ENCODE data around the gene PCDHGB2. TPM values are rescaled to one million over a fixed set of nuclear protein-coding genes. Genes with fewer than 3 reads are reported as not detected.

Gene PCDHGB2
- total RNA-seq, 1 donor from 2014 or later: 1.4 TPM

Other genes with a start within 250 kb of the PCDHGB2 start
- 0.20 and 0.22 TPM in 2 replicates for gene PCDHB4, start 238.2 kb upstream of the PCDHGB2 start, total RNA-seq
- gene PCDHB5, start 224.8 kb upstream of the PCDHGB2 start, total RNA-seq: 0.87 and 1.8 TPM in 2 replicates
- gene PCDHB6, start 209.9 kb upstream of the PCDHGB2 start, total RNA-seq: under 0.01 and 0.20 TPM in 2 replicates
- gene PCDHB7, start 187.3 kb upstream of the PCDHGB2 start, total RNA-seq: 0.44 and 2.4 TPM in 2 replicates
- 0.40 and 0.44 TPM in 2 replicates for gene PCDHB8, start 182.2 kb upstream of the PCDHGB2 start, total RNA-seq
- 0.22 and 0.99 TPM in 2 replicates for gene PCDHB16, start 177.6 kb upstream of the PCDHGB2 start, total RNA-seq
- gene PCDHB9, start 172.8 kb upstream of the PCDHGB2 start, total RNA-seq: 0.22 and 0.40 TPM in 2 replicates
- 0.44 and 1.8 TPM in 2 replicates for gene PCDHB10, start 167.6 kb upstream of the PCDHGB2 start, total RNA-seq
- 0.44 and 1.8 TPM in 2 replicates for gene PCDHB11, start 160.4 kb upstream of the PCDHGB2 start, total RNA-seq
- gene PCDHB12, start 151.3 kb upstream of the PCDHGB2 start, total RNA-seq: 0.44 and 1.4 TPM in 2 replicates
- 0.87 and 2.6 TPM in 2 replicates for gene PCDHB13, start 146.1 kb upstream of the PCDHGB2 start, total RNA-seq
- gene PCDHB14, start 136.7 kb upstream of the PCDHGB2 start, total RNA-seq: 1.1 and 1.4 TPM in 2 replicates
- gene PCDHB15, start 114.6 kb upstream of the PCDHGB2 start, total RNA-seq: 0.44 and 1.4 TPM in 2 replicates
- under 0.01 and 0.20 TPM in 2 replicates for gene SLC25A2, start 55.9 kb upstream of the PCDHGB2 start, total RNA-seq
- 56.7 and 63.5 TPM in 2 replicates for gene TAF7, start 39.2 kb upstream of the PCDHGB2 start, total RNA-seq
- gene PCDHGA1, start 29.5 kb upstream of the PCDHGB2 start, total RNA-seq: 0.40 and 0.44 TPM in 2 replicates
- gene PCDHGA2, start 21.2 kb upstream of the PCDHGB2 start, total RNA-seq: 0.65 and 0.79 TPM in 2 replicates
- gene PCDHGA3, start 16.2 kb upstream of the PCDHGB2 start, total RNA-seq: 0.40 and 0.44 TPM in 2 replicates
- 0.87 and 1.6 TPM in 2 replicates for gene PCDHGB1, start 9.9 kb upstream of the PCDHGB2 start, total RNA-seq
- gene PCDHGA4, start 5.0 kb upstream of the PCDHGB2 start, total RNA-seq: 2.0 TPM in 2 replicates
- 0.44 and 0.60 TPM in 2 replicates for gene PCDHGA5, start 4.2 kb downstream of the PCDHGB2 start, total RNA-seq
- 2.0 and 3.8 TPM in 2 replicates for gene PCDHGB3, start 10.2 kb downstream of the PCDHGB2 start, total RNA-seq
- 1.7 and 2.4 TPM in 2 replicates for gene PCDHGA6, start 13.9 kb downstream of the PCDHGB2 start, total RNA-seq
- 0.65 and 0.99 TPM in 2 replicates for gene PCDHGA7, start 22.7 kb downstream of the PCDHGB2 start, total RNA-seq
- 8.3 and 10.1 TPM in 2 replicates for gene PCDHGB4, start 27.7 kb downstream of the PCDHGB2 start, total RNA-seq
- gene PCDHGA8, start 32.6 kb downstream of the PCDHGB2 start, total RNA-seq: 1.1 and 1.2 TPM in 2 replicates
- gene PCDHGB5, start 38.0 kb downstream of the PCDHGB2 start, total RNA-seq: 7.4 and 9.5 TPM in 2 replicates
- 0.87 and 2.2 TPM in 2 replicates for gene PCDHGA9, start 42.8 kb downstream of the PCDHGB2 start, total RNA-seq
- gene PCDHGB6, start 48.0 kb downstream of the PCDHGB2 start, total RNA-seq: 1.3 and 2.4 TPM in 2 replicates
- 2.6 and 5.0 TPM in 2 replicates for gene PCDHGA10, start 53.0 kb downstream of the PCDHGB2 start, total RNA-seq
- 4.1 and 6.2 TPM in 2 replicates for gene PCDHGB7, start 57.7 kb downstream of the PCDHGB2 start, total RNA-seq
- 4.1 and 4.4 TPM in 2 replicates for gene PCDHGA11, start 61.1 kb downstream of the PCDHGB2 start, total RNA-seq
- gene PCDHGA12, start 70.5 kb downstream of the PCDHGB2 start, total RNA-seq: 1.8 and 2.8 TPM in 2 replicates
- 10.2 and 10.9 TPM in 2 replicates for gene PCDHGC3, start 116.0 kb downstream of the PCDHGB2 start, total RNA-seq
- 0.65 and 0.79 TPM in 2 replicates for gene PCDHGC4, start 125.0 kb downstream of the PCDHGB2 start, total RNA-seq
- gene PCDHGC5, start 129.1 kb downstream of the PCDHGB2 start, total RNA-seq: under 0.01 and 0.40 TPM in 2 replicates